HL-60/S4 (cell line): ENCODE measurements around the gene INO80C.

Source experiments
- in situ Hi-C: fragments of 300-500 bp; cut with MboI; formaldehyde crosslinking; loops from 2 replicates; pipeline ENCODE4 v1.14.3; 2022; ENCODE audit warnings: low sequenced_read_pairs

INO80C gene

DNA sequence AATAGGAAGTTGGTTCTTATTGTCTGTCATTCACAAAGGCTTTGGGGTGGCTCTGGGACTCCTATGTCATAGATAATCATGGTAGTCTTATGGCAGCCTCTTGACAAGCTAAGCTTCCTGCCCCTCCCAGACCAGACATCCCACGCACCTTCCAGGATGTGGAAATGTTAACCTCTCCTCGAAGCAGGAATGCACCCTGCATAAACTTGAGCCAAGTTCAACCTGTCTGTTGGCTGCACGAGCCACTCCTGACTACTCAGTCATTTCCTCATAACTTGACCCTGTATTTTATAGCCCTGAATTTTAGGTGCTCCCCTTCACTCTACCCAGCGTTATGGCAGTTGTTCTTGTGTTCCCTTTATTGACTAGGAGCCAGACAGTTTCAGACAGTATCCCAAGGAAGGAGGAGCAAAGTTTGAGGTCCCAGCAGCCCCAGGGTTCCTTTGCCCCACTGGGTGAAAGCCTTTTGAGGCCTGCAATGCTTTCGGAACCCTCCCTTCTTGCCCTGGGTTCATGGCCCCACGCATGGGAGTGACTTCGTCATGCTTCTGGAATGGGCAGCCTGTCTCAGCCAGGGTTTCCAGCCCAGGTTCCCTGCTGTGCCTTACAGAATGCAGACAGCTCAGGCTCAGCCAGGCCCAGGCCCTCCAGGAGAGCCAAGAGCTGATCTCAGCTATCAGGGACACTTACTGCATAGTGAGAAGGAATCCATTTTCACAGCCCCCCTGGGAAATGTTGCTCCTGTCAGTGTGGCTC, 15.6 kb upstream of the INO80C start:
- in situ Hi-C loops: no loop called here

DNA sequence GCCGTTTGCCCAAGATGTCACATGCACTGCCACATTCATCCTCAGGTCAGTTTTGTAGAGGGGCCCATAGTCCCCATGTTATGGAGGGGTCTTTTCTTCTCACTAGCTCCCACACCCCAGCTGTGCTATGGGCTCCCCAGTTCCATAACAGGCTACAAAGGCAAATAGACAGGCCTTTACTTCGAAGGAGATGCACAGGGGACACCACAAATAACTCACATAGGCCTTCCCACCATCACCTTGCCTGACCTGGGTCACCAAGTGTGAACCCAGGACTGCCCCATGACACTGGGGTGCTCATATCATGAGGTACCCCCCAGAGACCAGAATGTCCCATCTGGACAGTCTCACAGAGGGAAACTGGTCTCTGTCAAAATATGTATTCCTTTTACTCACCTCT, 15.0 kb upstream of the INO80C start:
- in situ Hi-C loops: no loop called here

DNA sequence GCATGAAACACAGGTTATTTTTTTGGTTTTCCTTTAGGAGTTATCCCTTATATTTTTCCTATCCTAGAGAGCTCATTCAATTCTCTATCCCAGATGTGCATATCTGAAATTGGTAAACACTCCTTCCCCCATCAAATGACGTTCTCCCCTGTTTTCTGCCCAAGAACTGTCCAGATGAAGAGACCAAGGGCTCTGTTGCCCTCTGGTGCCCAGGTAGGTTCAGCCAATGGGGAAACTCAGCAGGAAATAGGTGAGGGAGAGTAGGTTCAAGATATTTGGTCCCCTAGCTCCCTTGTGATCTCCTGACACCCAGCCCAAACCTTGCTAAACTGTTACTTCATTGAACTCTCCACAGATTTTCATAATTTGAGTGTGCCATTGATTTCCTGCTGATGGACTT, 14.1 kb upstream of the INO80C start:
- in situ Hi-C loops: no loop called here

DNA sequence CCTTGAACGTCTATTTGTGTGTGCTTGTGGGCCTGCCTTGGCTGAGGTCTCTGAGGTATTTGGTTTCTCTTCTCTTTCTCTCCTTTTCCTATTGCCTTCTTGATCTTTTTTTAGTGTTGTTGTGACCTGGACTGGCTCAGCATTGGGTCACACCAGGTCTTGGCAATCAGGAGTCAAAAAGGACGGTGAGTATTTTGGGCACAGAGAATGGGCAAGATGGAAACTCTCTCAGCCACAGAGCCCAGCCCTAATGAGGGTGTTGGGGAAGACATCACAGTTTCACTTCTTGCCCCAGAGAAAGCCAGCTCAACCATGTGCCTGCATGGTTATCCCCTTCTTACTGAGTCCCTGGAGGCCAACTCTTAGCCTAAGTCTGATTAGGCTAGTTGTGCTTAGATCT, 13.7 kb upstream of the INO80C start:
- in situ Hi-C loops: no loop called here

DNA sequence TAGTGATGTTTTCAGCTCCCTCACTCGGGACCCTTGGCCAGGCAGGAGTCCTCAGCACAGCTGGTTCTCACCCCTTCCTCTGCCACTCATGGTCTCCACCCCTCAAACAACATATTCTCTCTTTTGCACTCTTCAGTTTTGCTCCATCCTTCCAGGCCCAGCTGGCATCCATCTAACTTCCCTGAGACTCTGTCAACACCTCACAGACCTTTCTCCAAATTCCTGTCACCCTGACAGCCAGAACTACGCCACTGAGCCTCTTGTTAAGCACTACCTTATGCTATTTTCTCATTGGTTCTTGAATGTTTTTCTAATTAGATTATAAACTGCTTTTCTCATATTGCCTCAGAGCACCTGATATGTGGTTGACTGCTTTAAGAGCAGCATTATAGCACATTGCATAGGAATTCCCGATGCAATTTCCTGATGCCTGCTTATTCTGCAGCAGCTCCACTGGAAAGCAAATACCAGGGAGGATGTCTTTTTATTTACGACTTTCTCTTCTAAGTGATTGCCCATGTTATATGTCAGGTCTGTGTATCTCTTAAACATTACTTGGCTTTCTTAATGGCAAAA, 12.4 kb upstream of the INO80C start:
- in situ Hi-C loops: no loop called here

DNA sequence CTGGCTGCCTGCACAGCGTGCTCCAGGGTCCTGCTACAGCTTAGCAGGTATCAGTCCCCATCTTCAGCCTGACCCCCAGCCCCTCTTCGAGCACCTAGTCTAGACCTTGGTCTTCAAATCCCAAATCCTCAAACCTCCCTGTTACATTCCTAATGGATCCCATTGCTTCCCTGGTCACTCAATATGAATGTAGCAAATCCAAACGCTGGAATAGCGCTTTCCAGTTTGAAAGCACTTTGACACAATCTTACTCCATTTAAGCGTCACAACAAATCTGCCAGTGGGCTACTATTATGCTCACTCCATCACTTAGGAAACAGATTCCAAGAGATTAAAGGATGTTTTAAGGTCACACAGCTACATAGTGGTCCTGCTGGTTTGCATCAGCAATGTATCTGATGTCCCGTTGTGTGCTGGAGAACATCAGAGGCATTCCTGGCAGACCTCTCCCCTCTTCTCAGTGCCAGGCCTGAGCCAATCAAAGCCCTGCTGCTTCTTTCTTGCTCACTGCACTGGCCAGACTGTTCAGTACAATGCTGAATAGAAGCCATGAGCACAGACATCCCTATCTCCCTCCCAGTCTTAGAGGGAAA, 11.1 kb upstream of the INO80C start:
- in situ Hi-C loops: no loop called here

DNA sequence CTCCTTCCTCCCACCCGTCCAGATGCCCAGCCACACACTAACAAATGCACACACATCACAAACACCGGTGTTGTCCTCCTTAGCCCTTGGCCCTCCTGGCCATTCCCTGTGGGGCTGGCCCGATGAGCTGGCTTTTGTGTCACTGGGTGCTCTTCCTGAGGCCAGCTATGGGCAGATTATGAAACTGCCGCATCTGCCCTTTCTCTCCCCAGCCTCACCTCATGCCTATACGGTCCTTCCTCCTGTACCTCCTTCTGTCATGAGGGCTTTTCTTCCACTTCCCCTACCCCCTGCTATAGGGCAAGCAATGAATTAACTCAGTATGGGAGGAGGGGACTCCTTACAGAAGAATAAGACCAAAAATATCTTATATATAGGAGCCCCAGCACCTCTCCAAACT, 10.3 kb upstream of the INO80C start:
- in situ Hi-C loops: no loop called here

DNA sequence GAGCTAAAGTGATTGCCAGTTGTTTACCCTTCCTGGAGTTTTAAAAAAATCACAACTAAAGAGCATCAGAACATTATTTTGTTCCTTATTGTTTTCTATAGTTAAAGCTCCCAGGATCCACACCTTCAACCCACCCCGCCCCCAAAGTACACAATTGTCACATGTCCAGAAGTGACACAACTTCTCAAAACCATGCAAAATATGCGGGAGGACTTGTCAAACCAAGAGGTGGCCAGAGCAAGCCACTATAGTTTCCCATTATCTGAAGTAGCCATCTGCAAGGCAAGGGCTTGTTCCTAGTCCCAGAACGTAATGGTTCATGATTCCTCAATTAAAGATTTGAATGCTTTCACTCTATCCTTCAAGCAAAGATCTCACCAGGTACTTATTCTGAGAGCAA, 9.9 kb upstream of the INO80C start:
- in situ Hi-C loops: no loop called here

DNA sequence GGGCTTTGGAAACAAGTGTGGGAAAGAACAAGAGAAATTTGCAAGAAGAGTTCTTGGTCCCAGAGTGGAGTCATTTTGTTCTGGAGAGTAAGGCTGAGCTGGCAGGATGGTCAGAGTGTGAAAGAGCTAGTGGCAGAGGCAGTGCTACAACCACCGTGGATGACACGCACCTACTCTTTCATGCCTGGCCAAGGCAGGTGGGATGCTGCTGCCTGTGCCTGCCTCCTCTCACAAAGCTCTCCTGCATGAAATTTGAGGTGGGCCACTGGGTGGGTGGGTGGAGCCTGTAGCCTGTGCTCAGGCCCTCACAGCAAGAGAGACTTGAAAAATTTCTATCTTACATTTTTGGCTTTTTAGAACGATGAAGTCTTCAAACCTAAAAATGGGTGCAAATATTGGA, 9.4 kb upstream of the INO80C start:
- in situ Hi-C loops: no loop called here

DNA sequence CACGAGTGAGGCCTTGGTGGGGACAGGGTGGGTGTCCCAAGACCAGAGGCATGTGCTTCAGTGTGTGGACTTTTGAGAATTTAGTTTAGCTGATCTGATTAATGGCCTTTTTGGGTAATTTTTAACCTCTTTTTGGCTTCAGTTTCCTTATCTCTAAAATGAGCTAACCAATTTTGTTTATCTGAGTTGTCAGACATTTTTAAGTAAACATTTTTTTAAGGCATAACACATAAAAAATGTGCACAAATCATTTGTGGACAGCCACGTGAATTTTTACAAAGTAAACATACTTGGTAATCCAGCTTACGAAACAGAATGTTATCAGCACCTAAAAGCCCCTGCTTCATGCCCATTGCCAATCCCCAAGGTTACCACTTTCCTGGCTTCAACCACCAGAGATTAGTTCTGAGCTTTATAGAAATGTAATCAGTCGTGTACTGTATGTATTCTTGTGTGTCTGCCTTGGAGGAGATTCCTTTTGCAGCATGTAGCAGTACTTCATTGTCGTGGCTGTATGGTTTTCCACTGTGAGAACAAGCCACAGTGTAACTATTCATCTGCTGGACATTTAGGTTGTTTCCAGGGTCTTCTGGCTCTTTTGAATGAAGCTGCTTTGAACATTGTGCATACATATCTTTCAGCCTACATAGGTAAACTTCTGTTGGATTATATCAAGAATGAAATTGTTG, 8.4 kb upstream of the INO80C start:
- in situ Hi-C loops: no loop called here

DNA sequence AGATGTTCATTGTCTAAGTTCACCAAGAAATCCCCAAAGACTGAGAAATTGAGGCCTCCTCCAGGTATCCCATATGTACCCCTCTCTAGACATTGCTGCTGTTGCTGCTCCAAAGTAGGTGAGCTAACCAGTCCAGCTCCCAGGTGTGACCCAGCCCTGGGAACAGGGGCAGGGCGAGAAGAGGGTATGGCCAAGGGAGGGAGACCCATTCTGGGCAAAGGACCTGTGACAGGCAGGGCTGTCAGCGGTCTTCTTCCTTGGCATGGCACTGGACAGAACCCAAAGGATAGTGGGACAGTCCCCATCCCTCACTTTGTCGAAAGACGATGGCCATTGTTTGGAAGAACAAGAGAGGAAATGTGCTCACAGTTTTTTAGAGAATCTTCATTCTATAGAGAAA, 7.2 kb upstream of the INO80C start:
- in situ Hi-C loops: no loop called here

DNA sequence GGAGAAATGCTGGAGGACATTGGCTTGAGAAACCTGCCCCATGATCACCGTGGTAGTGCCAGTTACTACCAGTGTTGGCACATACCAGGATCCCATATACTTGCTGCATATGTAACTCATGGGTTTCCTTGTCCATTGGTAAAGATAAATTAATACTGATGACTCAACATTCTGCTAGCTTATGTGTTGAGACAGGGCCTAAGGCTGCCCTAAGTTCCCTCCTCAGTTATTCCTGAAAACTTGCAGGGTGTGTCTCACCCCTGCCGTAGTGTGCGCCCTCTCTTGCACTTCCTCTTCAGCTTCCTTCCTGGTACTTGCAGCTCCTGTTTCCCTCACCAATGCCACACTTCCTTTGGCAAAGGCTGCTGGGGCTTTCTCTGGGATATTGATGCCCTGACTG, 4.3 kb upstream of the INO80C start:
- in situ Hi-C loops: no loop called here

DNA sequence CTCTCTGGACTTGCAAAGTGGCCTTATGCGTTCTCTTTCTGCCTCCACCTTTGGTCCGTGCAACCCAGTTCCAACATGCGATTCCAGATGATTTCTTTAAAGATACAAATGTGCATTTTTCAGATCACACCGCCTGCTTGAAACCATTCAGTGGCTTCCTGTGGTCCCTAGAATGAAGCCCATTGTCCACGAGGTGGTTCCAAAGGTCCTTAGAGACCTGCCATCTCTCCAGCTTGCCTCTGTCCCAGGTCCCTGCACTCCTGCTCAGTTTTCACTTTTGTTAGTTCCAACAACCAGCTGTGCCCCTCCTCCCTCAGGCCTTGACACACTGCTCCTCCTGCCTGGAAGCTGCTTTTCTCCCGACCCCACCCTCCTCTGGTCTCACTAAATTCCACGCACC, 3.6 kb upstream of the INO80C start:
- in situ Hi-C loops: no loop called here

DNA sequence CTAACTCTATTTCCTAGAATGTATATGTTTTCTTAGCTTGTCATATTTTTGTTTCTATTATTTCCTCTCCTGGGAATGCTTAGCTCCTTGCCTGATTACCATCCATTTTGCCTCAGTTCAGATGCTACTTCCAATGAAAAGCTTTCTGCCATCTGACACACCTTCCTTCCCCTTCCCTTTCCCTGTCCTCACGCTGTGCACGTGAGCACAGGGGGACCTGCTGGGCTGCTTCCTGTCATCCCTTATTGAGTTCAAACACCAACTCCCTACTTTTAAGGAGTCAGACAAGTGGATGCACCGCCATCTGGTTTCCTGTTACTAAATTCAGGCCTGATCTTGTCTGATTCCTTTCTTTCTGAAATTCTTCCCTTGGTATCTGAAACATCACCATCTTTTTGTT, 2.4 kb upstream of the INO80C start:
- in situ Hi-C loops: no loop called here

DNA sequence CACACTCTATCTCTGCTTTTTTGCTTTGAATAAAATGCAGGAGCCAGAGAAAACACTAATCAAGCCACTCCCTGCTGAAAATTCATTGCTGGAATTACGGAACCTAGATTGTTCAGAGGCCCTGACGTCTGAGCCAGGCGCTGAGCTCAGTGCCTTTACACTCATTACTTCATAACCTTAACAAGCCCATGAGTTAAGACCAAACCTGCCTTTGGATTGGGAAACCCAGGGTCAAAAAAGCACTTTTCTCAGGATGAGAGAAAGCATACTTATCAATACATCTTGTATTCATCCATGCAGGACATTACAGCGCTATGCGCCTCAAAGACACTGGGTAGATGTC, 762 bp downstream of the INO80C start:
- in situ Hi-C loops: no loop called here

DNA sequence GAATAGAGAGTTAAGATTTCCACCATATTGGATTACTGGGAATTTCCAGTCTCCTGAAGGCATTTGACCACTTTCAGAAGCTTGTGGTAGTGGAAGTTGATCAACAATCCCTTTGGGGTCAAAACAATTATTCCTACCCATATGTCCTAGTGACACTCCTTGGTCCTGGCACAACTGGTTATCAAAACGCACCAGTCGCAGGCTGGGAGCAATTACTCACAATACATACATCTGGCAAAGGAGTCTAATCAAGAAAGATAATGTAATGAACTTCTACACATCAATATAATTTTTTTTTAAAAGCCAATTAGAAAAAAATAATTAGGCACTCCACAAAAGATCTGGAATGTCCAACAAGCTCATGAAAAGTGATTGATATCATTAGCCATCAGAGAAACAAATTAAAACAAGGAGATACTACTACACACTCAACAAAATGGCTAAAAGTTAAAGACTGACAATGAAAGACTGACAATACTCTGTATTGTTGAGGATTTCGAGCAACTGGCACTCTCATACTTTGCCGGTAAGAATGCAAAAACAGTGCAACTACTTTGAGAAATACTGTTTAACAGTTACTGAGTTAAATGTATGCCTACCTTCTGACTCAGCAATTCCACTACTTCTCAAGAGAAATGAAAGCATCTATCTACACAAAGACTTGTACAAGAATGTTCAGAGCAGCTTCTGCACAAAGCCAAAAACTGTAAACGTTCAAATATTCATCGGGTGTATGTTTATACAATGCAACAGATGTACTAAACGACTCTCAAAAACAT, 2.0 kb downstream of the INO80C start:
- in situ Hi-C loops: no loop called here

DNA sequence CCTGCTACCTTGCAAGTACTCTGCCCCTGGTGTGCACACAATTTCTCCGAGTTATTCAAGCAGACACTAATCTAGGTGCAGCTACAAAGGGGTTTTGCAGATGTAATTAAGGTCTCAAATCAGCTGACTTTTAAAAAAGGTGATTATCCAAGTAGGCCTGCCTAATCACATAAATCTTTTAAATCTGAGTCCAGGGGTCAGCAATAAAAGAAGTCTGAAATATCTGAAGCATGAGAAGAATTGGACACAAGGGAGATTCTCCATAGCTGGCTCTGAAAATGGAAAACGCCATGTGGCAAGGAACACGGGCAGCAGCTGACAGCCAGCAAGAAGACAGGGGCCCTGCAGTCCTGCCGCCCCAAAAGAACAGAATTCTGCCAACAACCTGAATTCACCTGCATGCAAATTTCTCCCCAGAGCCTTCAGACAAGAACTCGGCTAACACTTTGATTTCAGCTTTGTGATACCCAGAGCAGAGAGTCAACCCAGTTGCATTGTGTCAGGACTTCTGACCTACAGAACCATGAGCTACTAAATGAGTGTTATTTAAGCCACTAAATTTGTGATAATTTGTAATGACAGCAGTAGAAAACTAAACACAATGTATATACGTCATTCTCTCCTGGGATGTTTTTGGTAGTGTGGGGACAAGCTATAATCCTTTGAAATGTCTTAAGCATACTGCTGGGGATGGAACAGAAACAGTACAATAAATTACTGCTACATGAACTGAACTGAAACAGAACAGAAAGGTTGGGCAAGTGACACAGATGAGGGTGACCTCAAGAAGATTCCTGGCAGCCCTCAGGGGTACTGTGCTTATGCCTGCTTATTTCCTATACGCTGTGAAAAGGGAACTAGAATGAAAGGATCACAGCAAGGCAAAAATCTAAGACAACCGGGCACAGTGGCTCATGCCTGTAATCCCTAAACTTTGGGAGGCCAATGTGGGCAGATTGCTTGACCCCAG, 3.2 kb downstream of the INO80C start:
- in situ Hi-C loops: no loop called here

DNA sequence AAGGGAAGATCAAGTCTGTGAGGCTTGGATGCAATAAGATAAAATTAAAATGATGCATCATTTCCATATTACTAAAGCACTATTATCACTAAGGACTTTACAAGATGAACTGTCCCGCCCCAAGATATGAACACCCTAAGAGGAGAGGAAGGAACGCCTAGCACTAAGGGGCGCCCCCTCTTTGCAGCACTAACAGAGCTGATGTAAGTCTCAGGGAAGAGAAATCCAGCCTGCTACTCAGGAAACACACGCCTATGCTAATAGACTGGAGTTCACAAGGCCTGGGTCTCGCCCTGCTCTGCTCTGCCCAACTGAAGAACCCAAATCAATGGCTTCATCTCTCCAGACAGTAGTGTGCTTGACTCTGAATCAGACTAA, 6.1 kb downstream of the INO80C start:
- in situ Hi-C loops: no loop called here

DNA sequence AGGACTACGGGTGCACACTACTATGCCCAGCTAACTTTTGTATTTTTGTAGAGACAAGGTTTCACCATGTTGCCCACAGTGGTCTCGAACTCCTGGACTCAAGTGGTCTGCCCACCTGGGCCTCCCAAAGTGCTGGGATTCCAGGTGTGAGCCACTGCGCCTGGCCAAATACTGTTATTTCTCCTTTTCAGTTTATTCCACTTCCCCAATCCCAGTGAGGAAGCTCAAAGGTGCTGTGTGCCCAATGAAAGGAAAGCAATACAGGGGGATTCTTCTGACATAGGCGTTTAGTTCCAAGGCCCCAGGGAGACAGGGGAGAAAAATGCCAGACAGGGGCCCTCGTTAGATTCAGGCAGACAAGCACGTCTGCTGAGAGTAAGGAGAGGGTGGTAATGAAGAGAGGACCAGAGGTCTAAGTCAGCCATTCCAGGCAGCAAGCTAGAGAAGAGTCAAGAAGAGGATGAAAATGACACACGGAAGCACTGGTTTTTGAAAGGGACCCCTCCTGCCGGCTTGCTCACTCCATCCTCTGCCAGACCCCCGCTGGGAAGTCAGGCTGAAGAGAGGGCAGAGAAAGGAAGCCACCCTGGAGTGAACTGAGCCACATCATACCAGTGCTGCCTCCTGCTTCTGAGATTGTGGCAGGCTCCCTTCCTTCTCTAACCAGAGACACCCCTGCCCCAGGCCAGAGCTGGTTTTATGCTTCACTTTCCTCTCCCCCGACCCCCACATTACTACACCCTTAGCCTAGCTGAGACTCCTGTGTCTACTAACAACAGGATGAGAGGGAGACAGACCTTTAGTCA, 6.7 kb downstream of the INO80C start:
- in situ Hi-C loops: no loop called here
